ENCODE data around the gene TFR2.
A peak's percentile ranks its signal among the peaks of the same experiment; 100 is the strongest.

TFR2 gene

DNA sequence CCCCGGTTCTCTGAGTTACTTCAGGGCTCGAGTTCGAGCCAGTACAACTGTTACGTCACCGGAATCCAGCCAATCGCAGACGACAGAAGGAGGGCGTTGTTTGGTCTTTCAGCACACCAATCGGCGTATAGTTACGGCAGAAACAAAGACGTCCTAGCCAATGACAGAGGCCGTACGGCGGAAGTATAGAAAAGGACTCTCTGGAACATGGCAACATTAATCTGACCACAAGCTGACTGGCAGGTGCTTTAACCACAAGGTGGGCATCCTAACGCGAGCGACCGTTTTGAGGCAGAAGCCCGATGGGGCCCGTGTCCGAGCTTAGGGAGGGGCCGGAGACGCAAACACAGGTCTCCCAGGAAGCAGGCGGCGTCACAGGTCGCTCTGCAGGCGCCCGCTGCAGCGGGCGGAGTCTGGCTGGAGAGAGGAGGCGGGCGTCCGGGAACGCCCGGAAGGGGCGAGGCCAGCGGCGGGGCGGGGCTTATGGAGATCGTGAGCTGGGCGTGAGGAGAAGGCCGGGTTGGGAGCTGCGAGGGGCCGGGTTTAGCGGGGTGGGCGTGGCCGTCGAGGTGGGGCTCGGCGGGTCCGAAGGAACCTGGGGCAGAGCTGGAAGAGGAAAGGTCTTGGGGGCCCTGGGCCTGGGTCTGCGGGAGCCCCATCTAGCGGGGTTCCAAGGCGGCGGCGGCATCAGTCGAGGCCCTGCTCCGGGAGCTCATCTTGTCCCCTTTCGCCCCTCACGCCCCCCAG is 29.2 kb downstream of the TFR2 start, which contains the start of gene MOSPD3:
MOSPD3 (plus strand) TSS at position 558 of the 747 bp plus-strand sequence. CDS start 252 bp downstream, outside the sequence.
- DNase-seq: peak; percentile 88

DNA sequence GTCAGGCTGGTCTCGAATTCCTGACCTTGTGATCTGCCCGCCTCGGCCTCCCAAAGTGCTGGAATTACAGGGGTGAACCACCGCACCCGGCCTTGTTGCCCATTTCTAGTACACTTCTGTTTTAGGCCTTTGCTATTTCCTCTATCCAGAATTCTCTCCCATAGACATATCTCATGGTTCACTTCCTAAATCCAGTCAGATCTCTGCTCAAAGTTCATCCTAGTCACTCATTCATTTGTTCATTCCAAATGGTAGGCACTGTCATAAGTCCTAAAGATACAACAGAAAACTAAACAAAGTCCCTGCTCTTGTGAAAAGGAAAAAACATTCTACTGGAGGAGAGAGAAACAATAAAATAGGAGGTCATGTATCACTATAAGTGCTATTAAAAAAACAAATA is 31.4 kb downstream of the TFR2 start:
- DNase-seq: no peak

GRCh38 chr7:100607111-100607510 is 34.2 kb downstream of the TFR2 start:
- DNase-seq: no peak

- DNase-seq: no peak
Measured at GRCh38 chr7:100606313-100606712, 35.0 kb downstream of the TFR2 start.

- DNase-seq: no peak
Measured at GRCh38 chr7:100604976-100605911, 36.1 kb downstream of the TFR2 start.

DNA sequence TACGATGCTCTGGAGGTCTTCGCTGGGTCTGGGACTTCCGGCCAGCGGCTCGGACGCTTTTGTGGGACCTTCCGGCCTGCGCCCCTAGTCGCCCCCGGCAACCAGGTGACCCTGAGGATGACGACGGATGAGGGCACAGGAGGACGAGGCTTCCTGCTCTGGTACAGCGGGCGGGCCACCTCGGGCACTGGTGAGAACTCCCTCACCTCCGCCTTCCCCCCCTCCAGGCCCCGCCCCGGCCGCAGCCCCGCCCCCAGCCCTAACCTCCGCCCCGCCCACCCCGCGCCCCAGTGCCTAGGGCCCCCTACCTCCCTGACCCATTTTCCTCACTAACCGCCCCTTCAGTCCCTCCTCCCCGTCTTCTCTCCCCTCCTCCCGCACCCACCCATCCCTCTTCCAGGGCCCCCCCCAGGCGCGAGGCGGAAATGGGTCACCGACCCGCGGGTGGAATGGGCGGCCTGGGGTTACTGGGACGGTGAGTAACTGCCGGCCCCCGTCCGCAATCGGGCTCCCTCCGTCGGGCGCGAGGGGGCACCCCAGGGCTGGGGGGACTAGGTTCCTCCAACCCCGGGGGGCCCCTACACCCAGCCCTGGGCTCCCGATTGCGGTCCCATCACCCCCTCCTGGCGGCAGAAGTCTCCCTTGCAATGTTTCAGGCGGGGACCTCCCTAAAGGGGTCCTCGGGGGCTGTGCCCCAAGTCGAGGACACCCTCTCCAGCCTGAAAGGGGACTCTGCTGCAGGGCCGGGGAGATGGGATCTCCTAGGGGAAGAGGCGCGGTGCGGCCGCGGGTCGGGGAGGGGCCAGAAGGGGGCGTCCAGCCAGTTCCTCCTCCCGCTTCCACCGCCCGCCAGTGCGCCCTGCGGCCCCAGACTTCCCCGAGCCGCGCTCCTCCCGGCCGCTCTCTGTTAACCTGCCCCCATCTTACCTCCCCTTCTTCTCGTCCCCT is 37.0 kb downstream of the TFR2 start:
- DNase-seq: peak; percentile 89

DNA sequence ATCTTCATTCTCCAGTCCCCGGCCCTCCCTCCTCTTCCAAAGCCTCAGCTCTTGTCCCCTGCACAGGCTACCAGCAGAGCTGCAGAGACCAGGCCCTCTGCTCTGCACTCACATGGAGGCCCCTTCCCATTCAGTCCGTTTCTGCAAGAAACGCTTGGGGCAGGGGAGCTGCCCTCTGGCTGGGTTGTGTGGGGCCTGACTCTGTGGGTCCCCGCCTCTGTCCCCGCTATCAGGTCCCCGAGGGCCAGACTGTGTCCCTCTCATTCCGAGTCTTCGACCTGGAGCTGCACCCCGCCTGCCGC is 37.7 kb downstream of the TFR2 start:
- DNase-seq: no peak

DNA sequence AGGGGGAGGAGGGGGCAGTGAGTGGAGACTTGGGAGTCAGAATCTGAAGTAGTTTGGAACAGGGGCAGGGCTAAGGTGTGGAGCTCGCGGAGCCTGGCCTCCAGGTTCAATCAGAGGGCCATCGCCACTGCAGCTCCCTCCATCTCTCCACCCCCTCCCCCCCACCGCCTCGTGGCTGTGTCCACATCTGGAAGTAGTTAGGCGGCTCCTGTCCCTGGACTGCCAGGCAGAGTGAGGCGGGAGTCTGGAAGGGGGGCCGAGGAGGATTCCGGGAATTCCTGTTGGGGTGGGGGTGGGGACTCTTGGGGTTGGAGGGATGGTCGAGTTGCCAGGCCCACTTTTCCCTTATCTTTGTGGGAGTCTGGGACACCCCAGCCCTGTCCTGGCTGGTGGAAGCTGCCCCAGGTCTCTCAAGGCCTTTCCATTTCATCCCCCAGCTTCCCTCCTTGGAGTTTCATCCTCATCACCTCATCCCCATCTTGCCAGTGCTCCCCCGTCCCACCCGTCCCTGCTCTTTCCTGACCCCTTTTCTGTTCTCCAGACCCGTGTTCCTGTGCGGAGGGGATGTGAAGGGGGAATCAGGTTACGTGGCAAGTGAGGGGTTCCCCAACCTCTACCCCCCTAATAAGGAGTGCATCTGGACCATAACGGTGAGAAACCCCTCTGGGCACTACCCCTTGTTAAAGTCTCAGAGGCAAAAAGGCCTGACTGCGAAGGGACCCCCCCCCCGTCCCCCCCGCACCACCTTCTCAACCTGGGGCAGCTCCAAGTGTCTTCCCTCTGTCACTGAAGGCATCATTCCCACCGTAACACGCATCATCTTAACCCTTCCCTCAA is 38.2 kb downstream of the TFR2 start:
- no peak for DNase-seq

GRCh38 chr7:100600730-100601038 is 40.7 kb downstream of the TFR2 start:
- no peak for DNase-seq

DNA sequence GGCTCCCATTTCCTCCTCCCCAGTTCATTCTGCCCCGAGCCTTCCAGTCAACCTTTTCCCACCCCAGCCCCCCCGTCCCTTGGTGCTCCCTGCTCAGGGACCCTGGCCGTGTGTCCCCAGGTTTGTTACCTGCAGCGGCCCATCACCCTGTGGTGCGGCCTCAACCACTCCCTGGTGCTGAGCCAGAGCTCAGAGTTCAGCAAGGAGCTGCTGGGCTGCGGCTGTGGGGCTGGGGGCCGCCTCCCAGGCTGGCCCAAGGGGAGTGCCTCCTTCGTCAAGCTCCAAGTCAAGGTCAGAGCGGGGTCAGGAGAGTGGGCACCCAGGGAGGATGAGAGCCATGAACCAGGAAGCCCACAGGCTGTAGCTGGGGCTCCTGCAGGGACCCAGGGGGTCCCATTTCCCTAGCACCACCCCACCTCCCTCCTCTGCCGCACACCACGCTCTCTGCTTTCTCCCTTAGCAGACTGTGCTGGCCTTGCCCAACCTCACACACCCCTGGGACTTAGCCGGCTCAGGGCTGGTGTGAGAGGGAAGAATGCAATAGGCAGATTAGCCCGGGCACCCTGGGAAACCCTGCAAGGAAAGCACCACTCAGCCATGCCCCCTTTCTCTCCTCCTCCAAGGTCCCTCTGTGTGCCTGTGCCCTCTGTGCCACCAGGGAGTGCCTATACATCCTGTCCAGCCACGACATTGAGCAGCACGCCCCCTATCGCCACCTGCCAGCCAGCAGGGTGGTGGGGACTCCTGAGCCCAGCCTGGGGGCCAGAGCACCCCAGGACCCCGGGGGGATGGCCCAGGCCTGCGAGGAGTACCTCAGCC is 41.2 kb downstream of the TFR2 start:
- DNase-seq: no peak

- DNase-seq: no peak
Measured at GRCh38 chr7:100598425-100598824, 42.9 kb downstream of the TFR2 start.

DNA sequence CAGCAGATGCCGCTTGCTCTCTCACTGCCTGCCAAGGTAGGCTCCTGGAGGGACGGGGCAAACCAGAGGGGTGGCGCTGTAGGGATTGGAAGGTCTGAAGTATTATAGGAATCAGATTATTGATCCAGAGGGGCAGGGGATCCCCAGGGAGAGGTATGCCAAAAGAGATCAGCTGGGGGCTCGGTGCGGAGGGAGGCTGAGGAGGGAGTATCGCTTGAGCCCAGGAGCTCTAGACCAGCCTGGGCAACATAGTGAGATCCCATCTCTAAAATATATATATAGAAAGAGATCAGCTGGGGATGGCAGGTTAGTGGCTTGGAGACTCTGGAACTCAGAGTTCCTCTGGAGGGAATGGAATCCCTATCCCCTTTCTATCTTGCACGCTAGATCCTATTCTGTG is 46.2 kb downstream of the TFR2 start:
- DNase-seq: no peak

DNA sequence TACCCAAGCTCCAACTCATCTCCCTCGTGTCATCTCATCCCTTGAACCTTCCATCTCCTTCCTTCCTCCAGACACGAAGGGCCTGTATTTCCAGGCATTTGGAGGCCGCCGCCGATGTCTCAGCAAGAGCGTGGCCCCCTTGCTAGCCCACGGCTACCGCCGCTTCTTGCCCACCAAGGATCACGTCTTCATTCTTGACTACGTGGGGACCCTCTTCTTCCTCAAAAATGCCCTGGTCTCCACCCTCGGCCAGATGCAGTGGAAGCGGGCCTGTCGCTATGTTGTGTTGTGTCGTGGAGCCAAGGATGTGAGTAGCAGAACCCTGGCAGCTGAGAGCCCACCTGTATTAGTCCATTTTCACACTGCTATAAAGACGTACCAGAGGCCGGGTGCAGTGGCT is 49.8 kb downstream of the TFR2 start:
- no peak for DNase-seq

DNA sequence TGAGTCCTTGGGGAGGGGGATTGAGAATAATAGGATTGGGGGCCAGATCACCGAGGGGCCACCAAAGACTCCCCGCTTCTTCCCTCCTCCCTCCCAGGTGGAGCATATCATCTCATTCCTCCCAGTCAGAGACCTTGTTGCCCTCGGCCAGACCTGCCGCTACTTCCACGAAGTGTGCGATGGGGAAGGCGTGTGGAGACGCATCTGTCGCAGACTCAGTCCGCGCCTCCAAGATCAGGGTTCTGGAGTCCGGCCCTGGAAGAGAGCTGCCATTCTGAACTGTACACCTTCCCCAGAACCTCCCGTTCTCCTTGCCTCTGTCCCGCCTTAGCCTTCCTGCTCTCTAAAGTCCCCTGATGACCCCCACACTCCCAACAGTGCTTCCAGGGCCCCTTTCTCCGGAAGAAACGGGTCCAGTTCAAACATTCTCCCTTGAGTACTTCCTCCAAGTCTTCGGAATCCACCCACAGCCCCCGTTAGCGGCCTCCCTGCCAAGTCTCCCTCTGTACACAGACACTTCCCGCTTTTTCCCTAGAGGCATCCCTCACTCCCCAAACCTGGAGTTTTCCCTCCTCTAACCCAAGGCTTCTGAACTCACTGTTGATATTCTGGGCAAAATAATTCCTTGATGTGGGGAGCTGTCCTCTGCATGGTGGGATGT is 51.1 kb downstream of the TFR2 start:
- DNase-seq: no peak

DNA sequence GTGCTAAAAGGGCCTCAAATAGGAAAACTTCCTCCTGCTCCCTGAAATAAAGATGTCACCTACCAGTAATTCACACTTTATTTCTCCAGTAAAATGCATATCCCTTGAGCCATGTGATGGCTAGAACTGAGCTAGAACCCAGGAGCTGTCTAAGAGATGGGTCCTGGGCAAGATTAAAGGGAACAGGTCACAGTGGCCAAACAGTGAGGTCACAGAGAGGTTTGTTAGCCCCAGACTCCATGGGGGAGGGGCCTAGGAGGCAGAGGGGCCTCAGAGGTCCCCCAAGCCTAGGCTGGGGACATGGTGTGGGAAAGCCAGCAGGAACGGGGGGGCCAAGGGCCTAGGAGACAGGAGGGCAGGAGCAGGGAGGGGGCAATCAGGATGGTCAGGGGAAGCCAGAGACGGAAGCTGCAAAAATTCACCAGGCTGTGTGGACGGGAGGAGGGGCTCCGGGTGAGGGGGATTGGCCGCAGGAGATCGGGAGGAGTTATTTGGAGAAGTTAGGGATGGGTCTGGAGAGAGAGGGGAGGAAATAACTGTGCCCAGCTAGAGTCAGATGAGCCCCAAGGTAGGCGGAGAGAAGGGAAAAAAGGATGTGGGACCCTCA is 51.9 kb downstream of the TFR2 start:
- no peak for DNase-seq

DNA sequence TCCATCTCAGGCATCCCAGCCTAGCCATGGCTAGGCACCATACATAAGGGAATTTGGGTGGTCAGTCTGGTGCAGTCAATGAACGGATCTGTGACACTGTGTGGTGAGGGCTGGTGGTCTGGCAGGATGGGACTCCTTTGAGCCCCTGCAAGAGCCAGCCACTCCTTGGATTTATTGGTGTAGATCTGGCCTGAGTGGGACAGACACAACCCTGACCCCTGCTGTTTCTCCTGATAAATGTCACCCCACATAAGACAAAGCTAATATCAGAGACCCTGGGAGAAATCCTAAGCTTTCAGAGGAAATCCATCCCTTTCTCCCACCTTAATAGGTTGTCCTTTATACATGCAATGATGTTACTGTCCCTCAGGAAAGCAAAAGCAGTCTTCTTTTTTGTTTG is 52.9 kb downstream of the TFR2 start:
- DNase-seq: no peak

- peak; percentile 94 for DNase-seq
Measured at GRCh38 chr7:100586266-100587025, 54.9 kb downstream of the TFR2 start, which contains the start of gene FBXO24. TSS of gene FBXO24 (plus strand) at chr7:100586328. CDS start at chr7:100586626, 298 bp downstream.

DNA sequence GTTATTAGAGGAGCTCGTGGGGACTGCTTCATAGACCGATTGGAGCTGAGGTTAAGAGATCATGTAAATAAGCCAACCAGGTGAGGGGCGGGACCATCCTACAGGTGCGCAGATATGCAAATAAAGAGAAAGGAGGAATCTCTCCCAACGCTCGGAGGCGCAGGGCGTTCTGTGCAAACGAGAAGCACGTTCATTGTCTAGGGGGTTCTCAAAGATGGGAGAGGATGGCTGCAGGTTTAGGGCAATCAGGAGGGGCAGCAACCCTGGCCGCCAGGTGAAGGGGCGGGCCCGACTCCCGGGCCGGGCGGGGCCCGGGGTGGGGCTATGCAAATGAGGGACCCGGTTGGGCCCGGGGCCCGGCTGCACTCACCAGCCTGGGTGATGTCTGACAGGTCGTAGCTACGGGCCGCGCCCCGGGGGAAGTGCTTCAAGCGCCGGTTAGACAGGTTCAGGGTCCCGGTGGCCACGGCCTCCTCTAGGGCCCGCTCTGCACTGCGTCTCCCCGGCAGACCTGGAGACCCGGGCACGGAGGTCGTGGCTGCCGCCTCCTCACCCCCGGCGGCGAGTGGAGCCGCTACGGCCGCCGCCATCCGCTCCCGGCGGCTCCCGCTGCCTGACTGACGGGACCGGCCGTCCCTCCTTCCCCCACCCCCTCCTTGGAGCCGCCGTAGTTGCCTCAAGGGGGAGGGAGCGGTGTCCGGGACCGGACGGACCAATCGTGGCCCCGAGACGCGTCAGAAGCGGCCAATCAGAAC is 55.7 kb downstream of the TFR2 start, which contains the start of gene LRCH4:
LRCH4 (minus strand) TSS at position 619 of the 755 bp plus-strand sequence; CDS start at position 590, 29 bp downstream.
- DNase-seq: peak; percentile 96

All from 8988T (cell line).